AG09319 (cell line): ENCODE data around the gene SHISA9.
A peak's percentile ranks its signal among the peaks of the same experiment; 100 is the strongest.

ENCODE experiments used
- DNase-seq: peaks from one replicate; pipeline ENCODE4 v3.0.0-alpha.2; 2010; ENCODE audit warnings: low read depth; ENCODE audit errors: extremely low read depth
- CTCF ChIP-seq: IDR thresholded peaks from 2 replicates; pipeline ENCODE4 v1.5.1; 2011; ENCODE audit warnings: low read depth, mild to moderate bottlenecking, inconsistent platforms, low read length, moderate library complexity

The SHISA9 gene

GRCh38 chr16:12881182-12881581, 20.2 kb upstream of the SHISA9 start:
- no peak for DNase-seq
- TF ChIP-seq CTCF = no peak

- DNase-seq = no peak
- TF ChIP-seq CTCF = no peak
Measured at GRCh38 chr16:12881740-12882139, 19.7 kb upstream of the SHISA9 start.

- no peak for TF ChIP-seq CTCF
- DNase-seq = no peak
Measured at GRCh38 chr16:12885742-12886141, 15.7 kb upstream of the SHISA9 start.

- TF ChIP-seq CTCF = no peak
- no peak for DNase-seq
Measured at GRCh38 chr16:12891836-12892235, 9.6 kb upstream of the SHISA9 start.

GRCh38 chr16:12893050-12893750, 8.2 kb upstream of the SHISA9 start:
- TF ChIP-seq CTCF = no peak

GRCh38 chr16:12896562-12896961, 4.8 kb upstream of the SHISA9 start:
- no peak for DNase-seq
- TF ChIP-seq CTCF = peak; percentile 10; the same call in 1 of the 2 replicates

More at GRCh38 chr16:12893050-12893750, 8.2 kb upstream of the SHISA9 start:
- DNase-seq = no peak

GRCh38 chr16:12898551-12898950, 2.8 kb upstream of the SHISA9 start:
- no peak for TF ChIP-seq CTCF
- DNase-seq = no peak
